ENCODE data around the gene PPP2R2B. TPM values are rescaled to one million over a fixed set of nuclear protein-coding genes. Genes with fewer than 3 reads are reported as not detected.

The PPP2R2B gene
- total RNA-seq, 1 experiment from 2014 or later: not detected

- H3K79me2 ChIP-seq (ENCODE audit: insufficient read depth, low read length): no peaks in the 10 kb centered on the region
- TF ChIP-seq REST (IDR thresholded peaks at IDR 0.05; ENCODE audit: low read depth): no peak
- TF ChIP-seq ZNF274 (IDR thresholded peaks at IDR 0.05; ENCODE audit: low read depth, low read length): no peak
- TF ChIP-seq ZBTB33 (IDR thresholded peaks at IDR 0.05; ENCODE audit: extremely low read depth, insufficient replicate concordance, low read length): no peak
- TF ChIP-seq CBX3 (IDR thresholded peaks at IDR 0.05; ENCODE audit: low read depth): no peak
- TF ChIP-seq RAD21 (IDR thresholded peaks at IDR 0.05; ENCODE audit: low read depth): no peak
- no peak for TF ChIP-seq FOSL1 (IDR thresholded peaks at IDR 0.05; ENCODE audit: low read depth)
- no peak for TF ChIP-seq TCF7L2 (IDR thresholded peaks at IDR 0.05; ENCODE audit: borderline replicate concordance, extremely low read depth, insufficient read depth, insufficient read length)
- TF ChIP-seq POLR2AphosphoS5 (IDR thresholded peaks at IDR 0.05; ENCODE audit: low read depth, low read length): no peak
- TF ChIP-seq ELF1 (IDR thresholded peaks at IDR 0.05; ENCODE audit: borderline replicate concordance, low read depth): no peak
- no peak for TF ChIP-seq SRF (IDR thresholded peaks at IDR 0.05; ENCODE audit: low read depth)
- TF ChIP-seq POLR2A (IDR thresholded peaks at IDR 0.05; ENCODE audit: borderline replicate concordance, extremely low read depth, insufficient read depth, insufficient read length): no peak
- TF ChIP-seq SP1 (IDR thresholded peaks at IDR 0.05; ENCODE audit: low read depth): no peak
- no peak for TF ChIP-seq EGR1 (IDR thresholded peaks at IDR 0.05; ENCODE audit: low read depth)
- no peak for TF ChIP-seq EZH2 (IDR thresholded peaks at IDR 0.05)
- no peak for TF ChIP-seq MAX (IDR thresholded peaks at IDR 0.05)
- no peak for TF ChIP-seq EZH2phosphoT487 (IDR thresholded peaks at IDR 0.05; ENCODE audit: borderline replicate concordance)
- TF ChIP-seq, protein P1, sequence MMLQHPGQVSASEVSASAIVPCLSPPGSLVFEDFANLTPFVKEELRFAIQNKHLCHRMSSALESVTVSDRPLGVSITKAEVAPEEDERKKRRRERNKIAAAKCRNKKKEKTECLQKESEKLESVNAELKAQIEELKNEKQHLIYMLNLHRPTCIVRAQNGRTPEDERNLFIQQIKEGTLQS (IDR thresholded peaks at IDR 0.05): no peak
- no TSS peak for BruUV-seq (replicated peaks)
- no peak overlapping the region for H2AFZ ChIP-seq (ENCODE audit: low read depth, low read length, poor library complexity, severe bottlenecking)
- no peak for DNase-seq (ENCODE audit: low read depth, low spot score)
- H3K36me3 ChIP-seq (ENCODE audit: control insufficient read depth in 1 of 2, insufficient read depth in 2 of 2, low read length in 2 of 2): no peaks in the 10 kb centered on the region
- H4K20me1 ChIP-seq (ENCODE audit: insufficient read depth): no peaks in the 10 kb centered on the region
- no peaks in the 10 kb centered on the region for H3K9me3 ChIP-seq (ENCODE audit: control insufficient read depth in 1 of 2, insufficient read depth in 1 of 2, low read depth in 1 of 2, low read length in 2 of 2)
- ChIA-PET CTCF (no interaction called here), RAD21 (ENCODE audit: low non-redundant PET in 1 of 2, low total read pairs in 2 of 2, uncharacterized antibody in 2 of 2, unreplicated experiment in 2 of 2) (no interaction called here), POLR2A (no interaction called here)
- H3K4me3 ChIP-seq (replicated peaks in 1 of 2; ENCODE audit: low read depth in 1 of 2, low read length in 2 of 2): no peak overlapping the region
- H3K4me2 ChIP-seq (ENCODE audit: low read length): no peak overlapping the region
- no peak overlapping the region for H3K27ac ChIP-seq (ENCODE audit: low read depth, low read length)
- H3K4me1 ChIP-seq (ENCODE audit: control insufficient read depth in 1 of 2, insufficient read depth in 2 of 2, low read length in 2 of 2): no peaks in the 10 kb centered on the region
- H3K9me2 ChIP-seq (ENCODE audit: insufficient read depth): no peaks in the 10 kb centered on the region
- intact Hi-C loops (cut with micrococcal nuclease): no loop called here
- no peak for ATAC-seq
- no peak overlapping the region for H3K9ac ChIP-seq (ENCODE audit: low read length)
- H3K27me3 ChIP-seq (ENCODE audit: insufficient read depth, low read length): peaks cover 16% of the 10 kb centered on the region; the same call in 1 of the 2 replicates
Measured at GRCh38 chr5:146849694-146850303, 28.8 kb downstream of the PPP2R2B start.
